Measurements from ENCODE around the gene MAGI2.
A peak's percentile ranks its signal among the peaks of the same experiment; 100 is the strongest.
"Not testable (repeated sequence)": the region's sequence is repeated elsewhere in the genome, so short reads cannot be mapped to it uniquely, and the experiment has no call there.

Gene MAGI2

DNA sequence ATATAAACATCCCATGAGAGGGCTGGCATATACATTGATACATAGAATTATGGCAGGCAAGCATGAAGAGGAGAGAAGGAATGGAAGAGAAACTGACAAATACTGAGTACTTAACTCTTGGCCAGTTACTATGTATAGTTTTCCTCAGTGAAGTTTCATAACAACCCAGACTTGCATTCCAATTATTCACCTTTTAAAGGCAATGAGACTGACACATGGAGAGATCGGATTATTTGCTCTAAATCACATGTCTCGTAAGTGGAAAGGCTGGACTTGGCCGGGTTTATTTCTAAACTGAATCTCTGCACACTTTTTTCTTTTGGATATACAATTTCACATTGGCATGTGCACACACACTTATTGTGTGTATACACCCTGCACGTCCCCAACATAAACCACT, 1106.6 kb downstream of the MAGI2 start:
- no peak for DNase-seq (ENCODE audit: low spot score)

DNA sequence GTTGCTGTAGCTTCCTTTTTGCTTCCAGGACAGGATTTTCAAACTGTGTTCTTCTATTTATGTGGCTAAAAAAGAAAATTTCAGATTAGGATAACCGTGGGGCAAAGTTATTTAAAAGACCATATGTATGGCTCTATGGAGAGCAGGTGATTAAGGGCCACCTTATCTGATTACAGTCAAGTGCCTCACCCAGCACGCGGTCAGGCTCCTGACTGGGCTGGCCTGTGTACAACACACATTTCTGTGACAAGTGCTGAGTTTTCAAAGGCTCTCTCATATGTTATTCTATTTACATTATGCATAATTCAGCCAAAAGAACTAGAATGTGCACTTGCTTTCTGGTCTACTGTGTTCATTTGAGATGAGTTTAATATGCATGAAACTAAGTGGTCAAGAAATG, 1107.5 kb downstream of the MAGI2 start:
- no peak for DNase-seq (ENCODE audit: low spot score)

DNA sequence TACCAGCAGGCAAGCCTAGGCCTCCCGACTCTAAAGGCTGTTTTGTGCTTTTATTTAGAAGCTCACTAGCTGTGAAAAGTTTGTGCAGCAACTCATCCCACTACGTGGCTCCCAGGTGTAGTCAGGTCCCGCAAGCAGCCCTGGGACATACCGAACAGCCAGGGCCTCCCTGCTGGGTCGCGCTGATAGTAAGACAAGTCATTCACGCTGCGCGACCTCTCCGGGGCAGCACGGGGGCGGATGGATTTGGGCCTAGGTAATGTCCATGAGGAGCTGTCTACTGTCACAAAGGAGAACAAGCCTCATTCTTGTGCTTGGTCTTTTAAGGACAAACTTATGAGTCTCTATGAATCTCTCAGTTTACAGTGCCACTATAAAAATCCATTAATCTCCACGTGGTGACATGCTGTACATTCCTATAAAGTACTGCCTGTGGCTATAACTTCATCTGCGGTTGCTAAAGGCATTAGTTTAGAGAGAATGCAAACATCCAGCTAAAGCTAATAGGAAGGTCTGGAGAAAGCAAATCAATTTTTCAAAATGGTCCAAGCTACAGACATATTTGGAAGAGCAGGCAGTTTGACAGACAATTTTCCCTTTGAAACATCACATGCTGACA, 1108.1 kb downstream of the MAGI2 start:
- no peak for DNase-seq (ENCODE audit: low spot score)

DNA sequence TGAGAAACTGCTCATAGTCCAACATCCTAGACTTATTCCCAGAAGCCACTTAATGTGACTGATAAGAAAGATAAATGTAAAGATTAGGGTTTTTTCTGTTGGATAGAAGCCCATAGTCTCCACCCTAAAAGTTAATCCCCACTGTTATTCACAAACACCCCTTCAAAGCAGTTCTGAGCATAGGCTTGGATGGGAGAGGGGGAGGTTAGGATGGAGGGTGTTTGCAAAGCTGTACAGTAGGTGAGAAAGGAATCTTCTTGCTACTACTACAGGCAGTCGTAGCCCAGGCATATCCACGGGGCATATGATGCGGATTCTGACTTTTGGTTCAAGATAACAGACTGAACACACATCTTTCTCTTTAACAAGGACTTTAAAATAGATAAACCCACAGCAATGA, 1119.0 kb downstream of the MAGI2 start:
- DNase-seq (ENCODE audit: low spot score), result no peak

- no peak for DNase-seq (ENCODE audit: low spot score)
Observed at GRCh38 chr7:78333530-78334425, 1119.7 kb downstream of the MAGI2 start.

DNA sequence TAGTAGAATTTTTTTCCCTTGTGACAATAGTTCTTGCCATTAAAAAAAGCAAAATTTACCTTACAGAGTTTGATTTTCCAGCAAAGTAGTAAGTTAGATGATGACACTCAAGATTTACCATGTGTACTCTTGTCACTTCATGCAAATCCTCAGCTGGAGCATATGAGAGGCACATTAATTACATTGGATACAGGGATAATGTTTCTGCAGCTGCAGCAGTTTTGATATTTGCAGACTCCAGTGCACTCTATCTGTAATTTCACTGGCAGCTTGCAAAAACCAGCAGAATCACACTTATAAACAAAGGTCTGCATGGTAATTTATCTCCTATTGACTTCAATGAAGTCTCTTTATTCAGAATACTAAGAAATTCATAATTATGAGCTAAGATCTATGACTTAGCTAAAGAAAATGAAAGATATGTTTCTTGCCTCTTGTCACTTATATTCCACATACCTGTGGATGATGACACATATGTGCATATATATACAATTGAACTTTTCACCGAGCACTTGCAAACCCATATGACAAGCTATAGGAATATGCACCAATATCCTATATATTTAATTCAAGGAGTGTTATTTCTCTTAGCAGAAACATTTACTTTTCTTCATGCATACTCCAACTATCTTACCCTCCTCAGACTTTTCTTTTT, 1124.3 kb downstream of the MAGI2 start:
- no peak for DNase-seq (ENCODE audit: low spot score)

- no peak for DNase-seq (ENCODE audit: low spot score)
Observed at GRCh38 chr7:78327718-78328117, 1125.7 kb downstream of the MAGI2 start.

DNA sequence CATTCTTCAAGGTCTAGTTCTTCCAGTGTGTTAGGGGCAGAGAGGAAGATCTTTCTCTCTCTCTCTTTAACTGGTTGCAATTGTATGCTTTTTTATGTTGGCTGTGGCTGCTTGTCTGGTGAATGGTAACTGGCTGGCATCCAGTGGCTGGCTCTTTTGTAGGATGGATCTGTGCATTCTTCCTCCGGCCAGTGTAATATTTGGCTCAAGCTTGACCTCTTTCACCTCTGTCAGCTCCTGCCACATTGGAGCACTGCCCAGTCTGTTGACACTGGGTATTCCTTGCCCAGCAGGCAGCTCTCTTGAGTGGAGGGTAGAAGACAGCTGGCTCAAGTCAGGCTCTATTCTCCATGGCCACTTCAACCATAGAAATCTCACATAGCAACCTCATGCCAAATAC, 1126.6 kb downstream of the MAGI2 start:
- peak; percentile 65 for DNase-seq (ENCODE audit: low spot score)

DNA sequence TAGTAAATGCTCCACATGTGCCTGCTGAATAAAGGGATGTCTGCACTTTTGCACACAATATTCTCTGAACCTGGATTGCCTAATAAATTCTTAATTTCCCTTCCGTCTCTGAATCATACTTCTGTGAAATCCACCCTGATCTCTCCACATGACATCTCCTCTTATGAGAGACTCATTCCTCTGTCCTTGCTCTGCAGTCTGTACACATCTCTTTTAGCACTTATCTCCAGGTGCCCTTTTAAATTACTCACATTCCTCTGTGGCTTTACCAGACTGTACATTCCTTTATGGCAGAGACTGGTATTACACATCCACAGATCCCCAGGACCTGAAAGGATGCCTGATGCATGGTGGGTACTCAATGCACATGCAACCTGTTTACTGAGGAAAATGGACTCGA, 1127.3 kb downstream of the MAGI2 start:
- no peak for DNase-seq (ENCODE audit: low spot score)

DNA sequence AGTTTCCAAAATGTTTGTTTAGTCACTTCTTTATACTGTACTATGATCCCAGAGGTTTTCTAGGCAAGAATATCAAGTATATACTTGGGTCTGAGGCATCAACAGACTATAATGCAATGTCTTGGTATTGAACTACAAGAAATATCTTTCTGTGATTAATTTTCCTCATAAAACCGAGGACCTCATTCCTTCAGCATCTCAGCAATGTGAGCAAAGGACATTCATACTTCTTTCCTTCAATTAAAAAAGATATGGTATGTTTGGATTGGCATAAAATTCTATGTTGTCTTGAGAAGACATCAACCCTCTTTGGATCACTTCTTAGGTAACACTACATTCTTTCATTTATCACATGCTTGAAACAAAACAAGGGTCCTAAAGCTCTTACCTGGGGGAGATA, 1130.3 kb downstream of the MAGI2 start:
- DNase-seq (ENCODE audit: low spot score), result no peak

DNA sequence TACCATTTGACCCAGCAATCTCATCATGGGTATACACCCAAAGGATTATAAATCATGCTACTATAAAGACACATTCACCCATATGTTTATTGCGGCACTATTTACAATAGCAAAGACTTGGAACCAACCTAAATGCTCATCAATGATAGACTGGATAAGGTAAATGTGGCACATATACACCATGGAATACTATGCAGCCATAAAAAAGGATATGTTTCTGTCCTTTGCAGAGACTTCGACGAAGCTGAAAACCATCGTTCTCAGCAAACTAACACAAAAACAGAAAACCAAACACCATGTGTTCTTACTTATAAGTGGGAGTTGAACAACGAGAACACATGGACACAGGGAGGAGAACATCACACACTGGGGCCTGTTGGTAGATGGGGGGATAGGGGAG, 1131.2 kb downstream of the MAGI2 start:
- not testable (repeated sequence) for DNase-seq (ENCODE audit: low spot score)

DNA sequence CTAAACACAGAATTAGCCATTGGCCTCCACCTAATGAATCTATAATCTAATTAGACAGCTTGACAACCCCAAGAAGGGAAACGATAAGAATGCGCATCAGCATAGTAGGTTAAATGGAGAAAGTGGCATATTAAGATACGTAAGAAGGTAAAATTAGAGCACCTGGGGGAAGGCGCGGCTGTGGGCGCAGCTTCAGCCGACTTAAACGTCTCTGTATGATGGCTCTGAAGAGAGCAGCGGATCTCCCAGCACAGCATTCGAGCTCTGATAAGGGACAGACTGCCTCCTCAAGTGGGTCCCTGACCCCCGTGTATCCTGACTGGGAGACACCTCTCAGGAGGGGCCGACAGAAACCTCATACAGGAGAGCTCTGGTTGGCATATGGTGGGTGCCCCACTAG, 1136.1 kb downstream of the MAGI2 start:
- no peak for DNase-seq (ENCODE audit: low spot score)

DNA sequence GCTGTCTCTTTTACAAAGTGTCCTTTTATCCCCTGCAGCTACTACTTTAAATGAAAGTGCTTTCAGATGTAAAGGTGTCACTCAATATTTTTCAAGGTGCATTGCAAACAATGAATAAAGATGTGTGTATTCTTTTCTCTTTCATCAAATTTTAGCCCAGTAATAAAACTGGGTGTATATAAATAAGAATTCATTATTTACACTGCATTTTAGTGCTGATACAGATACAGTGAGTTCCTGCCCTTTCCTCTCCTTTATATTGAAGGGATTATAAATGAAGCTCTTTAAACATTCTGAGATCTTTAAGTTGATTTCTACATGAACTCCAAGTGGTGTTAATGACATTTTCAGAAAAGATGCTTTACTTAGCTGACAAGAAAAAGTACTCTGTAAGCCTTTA, 1137.4 kb downstream of the MAGI2 start:
- DNase-seq (ENCODE audit: low spot score), result no peak

- no peak for DNase-seq (ENCODE audit: low spot score)
Observed at GRCh38 chr7:78315119-78315518, 1138.3 kb downstream of the MAGI2 start.

DNA sequence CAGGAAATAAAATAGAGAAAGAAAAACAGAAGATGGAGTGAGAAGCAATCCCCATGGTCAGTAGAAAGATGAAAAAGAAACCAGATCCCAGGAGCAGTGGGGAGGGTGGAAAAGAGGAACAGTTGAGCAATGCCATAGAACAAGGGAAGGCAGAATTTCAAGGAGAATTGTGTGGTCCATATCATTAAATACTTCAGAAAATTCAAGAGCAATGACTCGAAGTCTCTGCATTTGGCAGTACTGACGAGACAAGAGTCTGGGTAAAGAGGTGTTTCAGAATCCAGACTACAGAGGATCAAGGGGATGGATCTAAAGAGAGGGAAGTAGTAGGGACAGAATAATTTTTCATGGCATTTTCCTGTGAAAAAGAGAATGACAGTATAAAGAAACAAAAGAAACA, 1142.3 kb downstream of the MAGI2 start:
- no peak for DNase-seq (ENCODE audit: low spot score)

GRCh38 chr7:78307892-78308291, 1145.6 kb downstream of the MAGI2 start:
- no peak for DNase-seq (ENCODE audit: low spot score)

- DNase-seq (ENCODE audit: low spot score), result no peak
Observed at GRCh38 chr7:78306634-78307033, 1146.8 kb downstream of the MAGI2 start.

DNA sequence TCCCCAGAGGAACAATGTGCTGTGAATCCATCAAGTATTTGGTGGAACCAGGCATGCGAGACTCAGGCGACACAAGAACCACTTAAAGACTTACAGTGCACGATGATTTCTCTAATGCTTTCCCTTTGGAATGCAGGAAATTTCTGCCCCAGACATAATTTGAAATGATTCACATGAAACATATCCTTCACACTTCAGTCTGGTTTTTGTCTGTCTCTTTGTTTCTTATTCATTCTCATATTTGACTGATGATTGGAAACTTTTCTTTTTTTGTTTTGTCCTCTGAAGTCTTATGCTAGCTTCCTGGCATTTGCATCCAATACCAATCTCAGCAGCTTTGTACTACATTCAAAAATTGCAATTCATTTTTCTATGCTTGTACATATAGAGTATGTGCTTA, 1152.1 kb downstream of the MAGI2 start:
- DNase-seq (ENCODE audit: low spot score), result no peak

GRCh38 chr7:78299088-78299487, 1154.4 kb downstream of the MAGI2 start:
- no peak for DNase-seq (ENCODE audit: low spot score)

DNA sequence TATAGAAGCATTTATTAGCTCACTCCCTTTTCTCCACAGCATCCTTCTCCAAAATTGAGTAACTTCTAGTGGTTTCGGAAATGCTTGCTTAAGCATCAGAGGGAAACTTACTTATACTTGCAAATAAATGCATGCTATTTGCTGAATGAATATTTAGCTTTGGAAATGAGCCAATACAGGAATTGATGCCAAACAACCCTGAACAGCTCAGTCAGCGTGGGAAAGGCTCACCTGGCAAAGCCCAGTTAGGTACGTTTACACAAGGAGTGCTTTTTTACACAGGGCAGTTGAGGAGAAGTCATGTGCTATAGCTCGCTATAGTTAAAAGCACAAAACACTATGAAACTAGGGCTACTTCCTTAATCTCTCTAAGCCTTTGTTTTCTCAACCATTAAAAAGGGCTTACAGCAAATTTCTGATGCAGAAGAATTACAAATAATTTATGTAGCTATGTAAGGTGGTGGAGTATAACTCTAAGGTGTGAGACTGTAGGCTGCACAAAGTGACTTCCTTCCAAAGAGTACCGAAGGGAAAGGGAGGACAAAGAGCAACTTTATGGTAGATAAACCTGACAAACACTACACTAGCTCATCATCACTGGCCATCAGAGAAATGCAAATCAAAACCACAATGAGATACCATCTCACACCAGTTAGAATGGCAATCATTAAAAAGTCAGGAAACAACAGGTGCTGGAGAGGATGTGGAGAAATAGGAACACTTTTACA, 1156.7 kb downstream of the MAGI2 start:
- no peak for DNase-seq (ENCODE audit: low spot score)

GRCh38 chr7:78296046-78296597, 1157.3 kb downstream of the MAGI2 start:
- no peak for DNase-seq (ENCODE audit: low spot score)

DNA sequence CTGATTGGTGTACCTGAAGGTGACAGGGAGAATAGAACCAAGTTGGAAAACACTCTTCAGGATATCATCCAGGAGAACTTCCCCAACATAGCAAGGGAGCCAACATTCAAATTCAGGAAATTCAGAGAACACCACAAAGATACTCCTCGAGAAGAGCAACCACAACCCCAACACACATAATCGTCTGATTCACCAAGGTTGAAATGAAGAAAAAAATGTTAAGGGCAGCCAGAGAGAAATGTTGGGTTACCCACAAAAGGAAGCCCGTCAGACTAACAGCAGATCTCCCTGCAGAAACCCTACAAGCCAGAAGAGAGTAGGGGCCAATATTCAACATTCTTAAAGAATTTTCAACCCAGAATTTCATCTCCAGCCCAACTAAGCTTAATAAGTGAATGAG, 1164.0 kb downstream of the MAGI2 start:
- DNase-seq (ENCODE audit: low spot score), result not testable (repeated sequence)

Measured in globus pallidus (tissue), 1 donor.